GM12891 (cell line): ENCODE data around the gene AHCYL2.

Experiments used
- PAX5 ChIP-seq: IDR thresholded peaks from 2 replicates; pipeline ENCODE4 v1.6.1; 2011; ENCODE audit warnings: low read length, moderate library complexity, mild to moderate bottlenecking; ENCODE audit not compliant: insufficient read depth, severe bottlenecking
- POLR2A ChIP-seq: IDR thresholded peaks from 2 replicates; pipeline ENCODE4 v1.6.1; 2011; ENCODE audit warnings: low read depth, low read length, control low read depth
- POLR2AphosphoS5 ChIP-seq: IDR thresholded peaks from 2 replicates; pipeline ENCODE4 v1.6.1; 2011; ENCODE audit warnings: low read depth, low read length, control low read depth
- TAF1 ChIP-seq: IDR thresholded peaks from 2 replicates; pipeline ENCODE4 v1.6.1; 2011; ENCODE audit warnings: low read depth, low read length, control low read depth

- TF ChIP-seq TAF1 (no peak), POLR2A (no peak), POLR2AphosphoS5 (no peak), PAX5 (no peak)
Observed at GRCh38 chr7:129343099-129343700, 118.4 kb downstream of the AHCYL2 start.
